ENCODE results near the gene PRKCH.

Gene PRKCH

GRCh38 chr14:61511558-61511948 lies 190.2 kb downstream of the PRKCH start:
- peak; percentile 51 to 69 (median 68) for DNase-seq (ENCODE audit: low read depth in 3 of 3)

DNA sequence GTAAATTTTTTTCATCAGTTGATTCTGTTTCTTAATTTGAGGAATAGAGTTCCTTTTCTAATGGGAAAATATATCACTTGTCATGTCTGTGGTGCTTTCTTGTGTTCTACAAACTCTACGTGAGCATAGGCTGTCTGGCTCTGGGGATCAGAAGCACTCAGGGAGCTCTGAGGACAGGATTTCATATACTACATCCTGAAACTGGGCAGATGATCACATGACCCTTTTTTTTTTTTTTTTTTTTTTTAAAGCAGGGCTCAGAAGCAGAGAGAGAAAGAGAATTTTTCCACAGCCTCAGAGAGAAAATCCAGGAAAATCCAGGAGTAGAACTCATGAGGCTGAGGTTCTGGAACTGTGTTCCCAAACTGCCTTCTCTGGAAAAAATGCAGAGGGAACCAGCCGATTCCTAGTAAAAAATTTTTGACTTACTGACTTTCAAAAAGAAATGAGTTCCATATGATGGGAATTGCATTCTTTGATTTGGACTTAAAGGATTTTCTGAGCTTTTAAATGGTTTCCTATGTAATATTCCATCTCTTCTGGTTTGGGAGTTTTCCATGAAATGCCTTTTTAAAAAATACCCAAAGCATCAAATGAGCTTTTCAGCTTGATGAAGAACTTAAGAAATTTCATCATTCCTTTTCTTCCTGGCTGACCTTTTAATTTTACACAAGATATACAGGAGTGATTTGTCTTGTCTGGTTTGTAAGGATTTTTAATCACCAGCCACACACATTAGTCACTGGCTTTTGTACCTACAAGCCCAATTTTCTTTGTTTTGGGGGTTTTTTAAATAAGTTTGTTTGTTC lies 190.9 kb downstream of the PRKCH start:
- DNase-seq (ENCODE audit: low read depth in 3 of 3), result no peak

GRCh38 chr14:61513986-61514830 lies 192.8 kb downstream of the PRKCH start:
- no peak for DNase-seq (ENCODE audit: low read depth in 3 of 3)

DNA sequence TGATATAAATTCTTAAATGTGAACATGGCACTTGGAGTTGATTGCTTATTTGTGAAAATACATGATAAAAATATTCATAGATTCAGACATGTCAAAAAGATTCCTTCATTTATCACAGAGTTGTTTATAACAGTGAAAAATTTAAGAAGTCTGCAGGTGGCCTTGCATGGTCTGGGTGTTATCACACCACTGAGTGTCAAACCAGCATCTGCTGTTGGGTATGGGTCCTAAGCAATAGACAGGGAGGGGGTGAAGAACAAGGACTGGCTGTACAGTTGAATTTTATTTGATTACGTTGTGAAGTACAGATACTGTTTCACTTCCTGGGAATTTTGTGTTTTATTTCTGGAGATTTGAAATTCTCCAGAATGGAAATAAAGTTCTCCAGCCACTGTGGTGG lies 193.5 kb downstream of the PRKCH start:
- DNase-seq (ENCODE audit: low read depth in 3 of 3), result no peak

DNA sequence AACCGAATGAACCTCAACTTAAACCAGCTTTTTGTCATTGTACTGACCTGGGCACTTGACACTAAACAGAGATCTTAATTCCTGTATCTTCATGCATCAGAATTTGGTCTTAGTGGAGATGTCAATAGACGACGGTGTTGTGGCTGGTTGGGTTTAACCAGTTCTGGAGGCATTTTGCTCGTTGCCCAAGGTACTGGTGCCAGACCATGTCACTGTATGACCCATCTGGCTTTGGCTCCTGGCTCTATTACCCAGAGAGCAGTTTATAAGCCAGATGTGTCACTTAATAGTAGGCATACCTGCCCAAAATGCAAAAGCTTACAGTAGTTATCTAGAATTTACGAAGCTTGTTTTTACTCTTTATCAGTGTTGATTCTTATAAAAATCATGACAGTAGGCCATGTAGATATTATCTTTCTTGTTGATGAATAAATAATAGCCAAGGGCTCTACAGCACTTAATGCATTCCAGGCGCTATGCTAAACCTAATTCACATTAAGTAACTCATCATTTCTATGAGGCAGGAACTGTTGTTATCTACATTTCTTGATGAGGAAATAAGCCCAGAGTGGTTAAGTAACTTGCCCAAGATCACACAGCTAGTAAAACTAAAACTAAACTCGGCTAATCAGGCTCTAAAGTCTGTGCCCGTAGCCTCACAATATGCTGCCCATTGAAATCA lies 194.2 kb downstream of the PRKCH start:
- DNase-seq (ENCODE audit: low read depth in 3 of 3), result no peak

GRCh38 chr14:61516118-61516743 lies 194.9 kb downstream of the PRKCH start:
- no peak for DNase-seq (ENCODE audit: low read depth in 3 of 3)

- no peak for DNase-seq (ENCODE audit: low read depth in 3 of 3)
Measured at GRCh38 chr14:61516964-61517653, 195.7 kb downstream of the PRKCH start.

GRCh38 chr14:61517911-61518384 lies 196.6 kb downstream of the PRKCH start:
- no peak for DNase-seq (ENCODE audit: low read depth in 3 of 3)

GRCh38 chr14:61518403-61518802 lies 197.0 kb downstream of the PRKCH start:
- DNase-seq (ENCODE audit: low read depth in 3 of 3), result no peak

DNA sequence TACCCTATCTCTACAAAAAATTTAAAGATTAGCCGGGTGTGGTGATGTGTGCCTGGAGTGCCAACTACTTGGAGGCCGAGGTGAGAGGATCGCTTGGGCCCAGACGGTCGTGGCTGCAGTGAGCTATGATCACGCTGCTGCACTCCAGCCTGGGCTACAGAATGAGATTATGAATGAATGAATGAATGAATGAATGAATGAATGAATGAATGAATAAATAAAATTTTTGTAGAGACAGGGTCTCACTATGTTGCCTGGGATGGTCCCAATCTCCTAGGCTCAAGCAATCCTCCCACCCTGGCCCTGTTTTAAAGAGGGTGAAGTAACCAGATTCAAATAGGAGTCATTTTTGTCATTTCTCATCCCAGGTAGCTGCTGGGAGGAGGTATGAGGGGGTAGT lies 197.7 kb downstream of the PRKCH start:
- no peak for DNase-seq (ENCODE audit: low read depth in 3 of 3)

DNA sequence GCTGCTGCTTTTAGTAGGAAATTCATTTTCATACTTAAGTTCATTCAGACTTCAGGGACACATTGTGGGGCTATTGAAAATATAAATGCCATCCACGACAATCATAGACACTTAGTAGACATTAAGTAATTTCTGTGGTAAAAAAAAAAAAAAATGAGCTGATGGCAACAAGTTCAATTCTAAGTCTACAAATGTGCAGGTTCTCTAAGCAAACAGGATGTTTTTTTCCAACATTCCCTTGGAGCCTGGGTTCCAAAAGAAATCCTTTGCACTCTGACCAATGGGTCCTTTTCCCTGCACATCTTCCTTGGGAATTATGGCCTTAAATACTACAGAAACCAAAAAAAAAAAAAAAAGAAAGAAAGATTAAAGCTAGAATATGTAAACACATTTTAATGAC lies 198.4 kb downstream of the PRKCH start:
- DNase-seq (ENCODE audit: low read depth in 3 of 3), result no peak

DNA sequence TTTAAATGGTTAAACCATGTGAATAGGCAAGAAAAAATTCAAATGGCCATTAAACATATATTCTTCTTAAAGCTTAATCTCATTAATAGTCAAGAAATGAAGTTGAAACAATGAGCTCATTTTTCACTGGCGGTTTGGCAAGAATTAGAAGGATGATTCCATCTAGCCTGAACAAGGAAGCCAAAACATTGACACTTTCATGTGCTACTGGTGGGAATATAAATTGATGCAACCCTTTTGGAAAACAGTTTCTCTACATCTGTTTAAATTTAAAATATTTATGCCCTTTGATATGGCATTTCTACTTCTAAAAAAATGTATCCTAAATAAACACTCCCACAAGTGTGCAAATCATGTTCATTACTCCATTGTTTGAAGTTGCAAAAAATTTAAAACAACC lies 199.2 kb downstream of the PRKCH start:
- DNase-seq (ENCODE audit: low read depth in 3 of 3), result no peak

- no peak for DNase-seq (ENCODE audit: low read depth in 3 of 3)
Measured at GRCh38 chr14:61521773-61522172, 200.4 kb downstream of the PRKCH start.

- DNase-seq (ENCODE audit: low read depth in 3 of 3), result no peak
Measured at GRCh38 chr14:61523751-61524150, 202.4 kb downstream of the PRKCH start.

DNA sequence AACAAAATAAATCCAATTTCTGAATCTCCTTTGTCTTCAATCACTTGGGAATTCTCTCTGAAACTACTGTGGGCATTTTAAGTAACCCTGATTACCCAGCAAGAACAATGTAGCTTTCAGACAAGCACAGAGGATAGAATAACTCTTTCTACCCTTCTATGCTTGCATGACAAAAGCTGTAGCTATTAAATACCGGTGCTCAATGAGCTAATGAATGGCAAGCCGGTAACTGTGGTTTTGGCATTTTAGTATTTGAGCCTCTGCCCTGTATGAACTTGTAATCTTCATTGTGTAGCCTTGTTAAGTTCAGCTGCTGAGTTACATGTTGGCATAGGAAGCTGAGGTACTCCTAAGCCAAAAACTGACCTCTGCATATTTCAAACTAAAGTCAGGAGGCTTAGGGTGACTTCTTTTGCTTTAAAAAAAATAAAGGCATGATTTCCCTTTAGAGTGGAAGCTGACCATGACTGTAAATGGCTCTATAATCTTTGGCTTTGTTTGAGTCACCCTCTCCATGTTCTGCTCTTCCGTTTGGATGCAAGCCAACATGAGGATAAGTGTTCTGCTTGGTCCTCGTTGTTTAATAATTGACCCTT lies 202.9 kb downstream of the PRKCH start:
- no peak for DNase-seq (ENCODE audit: low read depth in 3 of 3)

DNA sequence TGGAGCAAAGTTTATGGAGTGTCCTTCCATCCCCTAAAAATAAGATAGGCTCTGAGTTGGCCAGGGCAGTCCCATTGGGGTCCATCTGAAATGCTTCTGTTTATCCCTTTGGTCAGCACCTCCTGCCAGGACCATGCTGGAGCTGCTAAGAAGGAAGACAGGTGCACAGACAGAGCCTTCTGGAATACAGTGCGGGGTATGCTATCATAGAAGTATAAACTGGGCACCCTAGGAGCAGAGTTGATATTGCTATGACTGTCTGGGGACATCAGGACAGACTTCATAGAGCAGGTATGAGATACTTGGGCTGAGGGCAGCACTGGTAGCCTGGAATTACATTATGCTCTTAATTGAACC lies 203.5 kb downstream of the PRKCH start:
- no peak for DNase-seq (ENCODE audit: low read depth in 3 of 3)

GRCh38 chr14:61525293-61526011 lies 204.1 kb downstream of the PRKCH start:
- peak in 2 of 3 experiments; percentile 39 to 74 for DNase-seq (ENCODE audit: low read depth in 3 of 3)

DNA sequence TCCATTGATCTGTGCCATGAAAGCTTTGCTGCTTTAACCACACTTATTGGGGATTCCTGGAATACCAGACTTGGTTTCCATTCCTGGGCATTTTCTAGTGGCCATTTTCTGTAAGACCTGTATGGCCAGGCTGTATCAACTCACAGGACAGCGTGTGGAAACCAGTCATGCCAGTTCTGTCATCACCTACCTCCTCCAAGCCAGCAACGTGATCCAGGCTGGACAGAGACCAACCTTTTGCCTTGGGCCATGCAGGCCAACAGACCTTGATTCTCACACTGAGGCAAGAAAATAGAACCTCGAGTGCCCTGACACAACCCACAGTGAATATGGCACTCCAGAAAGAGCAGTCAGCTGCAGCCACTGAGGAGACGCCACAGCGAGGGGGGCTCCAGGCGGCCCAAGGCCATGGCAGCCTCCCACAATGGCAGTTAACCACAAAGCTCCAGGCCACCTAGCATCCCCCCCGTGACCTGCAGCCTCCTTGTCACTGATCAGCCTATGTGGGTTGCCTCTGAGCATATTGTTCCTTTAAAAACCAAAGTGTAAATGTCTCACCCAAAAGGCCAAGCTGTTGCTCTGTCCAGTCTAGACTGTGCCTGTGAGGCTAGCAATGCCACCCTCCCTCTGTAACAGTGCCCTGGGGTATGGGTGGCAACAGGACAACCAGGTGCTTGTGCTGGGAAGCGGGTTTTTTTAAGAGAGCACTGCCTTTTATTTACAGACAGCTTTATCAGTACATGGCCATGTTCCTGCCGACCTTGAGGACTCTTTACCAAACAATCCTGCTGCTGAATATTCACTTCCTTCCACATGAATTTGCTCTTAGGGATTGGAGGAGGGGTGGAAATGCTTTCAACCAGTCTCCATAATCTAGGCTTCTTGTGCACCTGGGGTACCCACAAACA lies 205.3 kb downstream of the PRKCH start:
- no peak for DNase-seq (ENCODE audit: low read depth in 3 of 3)
